ENCODE measurements around the gene PREX1. TPM values are rescaled to one million over a fixed set of nuclear protein-coding genes. Genes with fewer than 3 reads are reported as not detected.

PREX1 gene
- total and polyA plus RNA-seq, 2 donors from 2014 or later: 8.5 to 38.2 TPM

DNA sequence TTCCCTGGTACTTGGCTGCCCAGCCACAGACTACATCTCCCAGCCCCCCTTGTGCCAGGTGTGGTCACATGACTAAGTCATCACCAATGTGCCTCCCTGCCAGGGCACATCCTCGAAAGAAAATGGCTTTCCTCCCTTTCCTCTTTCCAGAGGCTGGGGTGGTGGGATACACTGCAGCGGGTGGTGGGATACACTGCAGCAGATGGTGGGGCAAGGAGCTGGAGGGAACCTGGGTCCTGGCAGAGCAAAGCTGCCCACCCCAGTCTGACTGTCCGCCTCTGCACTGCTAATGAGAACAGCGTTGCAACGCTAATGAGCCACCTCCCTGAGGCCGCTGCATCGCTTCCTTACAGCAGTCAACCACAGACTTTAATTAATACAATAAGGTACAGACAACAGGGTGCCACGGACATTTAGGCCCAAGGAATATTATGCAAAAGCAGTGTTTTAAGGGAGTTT, 125.3 kb downstream of the PREX1 start:
- Histone ChIP-seq H3K36me3 (ENCODE audit: control insufficient read depth in 2 of 3, insufficient read depth in 3 of 3, low read length in 3 of 3) (peaks cover 0 to 2% (median 0%) of the 10 kb centered on the region in 3 donors), H3K27me3 (ENCODE audit: control insufficient read depth, insufficient read depth, low read length) (no peaks in the 10 kb centered on the region), H3K27ac (ENCODE audit: low read depth in 2 of 2, low read length in 2 of 2) (no peak overlapping the region), H3K4me1 (ENCODE audit: control insufficient read depth in 2 of 3, insufficient read depth in 2 of 3, low read depth in 1 of 3, low read length in 3 of 3) (peaks cover 0 to 12% (median 10%) of the 10 kb centered on the region in 3 donors), H3K9me3 (ENCODE audit: control insufficient read depth in 2 of 3, insufficient read depth in 1 of 3, low read length in 3 of 3) (no peaks in the 10 kb centered on the region), H3K9ac (ENCODE audit: low read length in 3 of 3) (no peak overlapping the region), H3K4me3 (ENCODE audit: low read length in 3 of 3) (no peak overlapping the region)
- intact Hi-C loops (cut with DNase I): no loop called here
- DNase-seq (no peak), FAIRE-seq (no peak)
- TF ChIP-seq, protein P1, sequence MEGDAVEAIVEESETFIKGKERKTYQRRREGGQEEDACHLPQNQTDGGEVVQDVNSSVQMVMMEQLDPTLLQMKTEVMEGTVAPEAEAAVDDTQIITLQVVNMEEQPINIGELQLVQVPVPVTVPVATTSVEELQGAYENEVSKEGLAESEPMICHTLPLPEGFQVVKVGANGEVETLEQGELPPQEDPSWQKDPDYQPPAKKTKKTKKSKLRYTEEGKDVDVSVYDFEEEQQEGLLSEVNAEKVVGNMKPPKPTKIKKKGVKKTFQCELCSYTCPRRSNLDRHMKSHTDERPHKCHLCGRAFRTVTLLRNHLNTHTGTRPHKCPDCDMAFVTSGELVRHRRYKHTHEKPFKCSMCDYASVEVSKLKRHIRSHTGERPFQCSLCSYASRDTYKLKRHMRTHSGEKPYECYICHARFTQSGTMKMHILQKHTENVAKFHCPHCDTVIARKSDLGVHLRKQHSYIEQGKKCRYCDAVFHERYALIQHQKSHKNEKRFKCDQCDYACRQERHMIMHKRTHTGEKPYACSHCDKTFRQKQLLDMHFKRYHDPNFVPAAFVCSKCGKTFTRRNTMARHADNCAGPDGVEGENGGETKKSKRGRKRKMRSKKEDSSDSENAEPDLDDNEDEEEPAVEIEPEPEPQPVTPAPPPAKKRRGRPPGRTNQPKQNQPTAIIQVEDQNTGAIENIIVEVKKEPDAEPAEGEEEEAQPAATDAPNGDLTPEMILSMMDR (IDR thresholded peaks at IDR 0.05; ENCODE audit: borderline replicate concordance, extremely low read depth, insufficient read depth): no peak

DNA sequence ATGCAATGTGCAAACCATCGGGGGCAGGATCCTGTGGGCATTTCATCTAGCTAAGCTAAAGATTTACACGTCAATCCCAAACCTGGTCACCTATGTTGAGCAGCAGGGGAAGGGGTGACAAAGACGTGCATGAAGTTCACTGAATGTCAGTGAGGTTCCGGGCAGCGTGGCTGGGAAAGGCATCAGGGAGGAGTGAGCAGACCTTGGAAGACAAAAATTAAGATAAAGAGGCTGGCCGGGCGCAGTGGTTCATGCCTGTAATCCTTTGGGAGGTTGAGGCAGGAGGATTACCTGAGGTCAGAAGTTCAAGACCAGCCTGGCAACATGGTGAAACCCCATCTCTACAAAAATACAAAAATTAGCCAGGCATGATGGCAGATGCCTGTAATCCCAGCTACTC, 126.1 kb downstream of the PREX1 start:
- no peaks in the 10 kb centered on the region for H3K9me3 ChIP-seq (ENCODE audit: control insufficient read depth in 2 of 3, insufficient read depth in 1 of 3, low read length in 3 of 3)
- H3K27ac ChIP-seq (ENCODE audit: low read depth in 2 of 2, low read length in 2 of 2): no peak overlapping the region
- peaks cover 0 to 2% (median 0%) of the 10 kb centered on the region in 3 donors for H3K36me3 ChIP-seq (ENCODE audit: control insufficient read depth in 2 of 3, insufficient read depth in 3 of 3, low read length in 3 of 3)
- H3K27me3 ChIP-seq (ENCODE audit: control insufficient read depth, insufficient read depth, low read length): no peaks in the 10 kb centered on the region
- no peak for DNase-seq
- H3K4me3 ChIP-seq (ENCODE audit: low read length in 3 of 3): no peak overlapping the region
- H3K4me1 ChIP-seq (ENCODE audit: control insufficient read depth in 2 of 3, insufficient read depth in 2 of 3, low read depth in 1 of 3, low read length in 3 of 3): peaks cover 0 to 12% (median 10%) of the 10 kb centered on the region in 3 donors
- TF ChIP-seq, protein P1 (IDR thresholded peaks at IDR 0.05; ENCODE audit: borderline replicate concordance, extremely low read depth, insufficient read depth): no peak
- no peak for FAIRE-seq
- no peak overlapping the region for H3K9ac ChIP-seq (ENCODE audit: low read length in 3 of 3)
- intact Hi-C loops (cut with DNase I): no loop called here

DNA sequence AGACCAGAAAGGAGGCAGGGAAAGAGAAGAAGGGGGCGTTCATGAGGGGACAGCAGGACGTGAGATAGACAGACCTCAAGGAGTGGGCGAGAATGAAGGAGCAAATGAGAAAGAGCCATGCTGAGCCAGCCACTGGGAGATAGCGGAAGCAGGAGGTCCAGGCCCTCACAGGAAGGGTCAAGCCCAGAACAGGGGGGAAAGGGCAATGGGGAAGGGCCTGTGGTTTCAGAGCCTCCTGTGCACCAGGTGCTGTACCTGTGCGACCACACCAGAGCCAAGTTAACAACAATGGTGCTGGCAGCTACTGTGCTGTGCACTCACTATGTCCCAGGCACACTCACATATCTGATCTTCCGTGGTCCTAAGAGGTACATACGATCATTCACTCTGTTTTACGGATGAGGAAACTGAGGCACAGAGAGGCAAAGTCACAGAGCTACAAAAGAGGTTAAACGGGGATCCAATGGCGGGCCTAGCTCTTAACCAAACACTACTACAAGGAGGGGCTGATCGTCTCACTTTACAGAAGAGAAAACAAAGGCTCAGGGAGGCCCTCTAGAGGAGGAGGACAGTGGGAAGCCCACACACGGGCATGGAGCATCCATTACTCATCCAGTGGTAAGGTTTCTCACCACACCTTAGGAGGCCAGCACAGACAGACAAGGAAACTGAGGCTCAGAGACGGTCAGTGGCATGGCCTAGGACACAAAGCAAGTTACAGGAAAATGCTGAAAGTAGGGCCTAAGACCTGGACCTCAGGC, 129.1 kb downstream of the PREX1 start:
- no peaks in the 10 kb centered on the region for H3K27me3 ChIP-seq (ENCODE audit: control insufficient read depth, insufficient read depth, low read length)
- H3K36me3 ChIP-seq (ENCODE audit: control insufficient read depth in 2 of 3, insufficient read depth in 3 of 3, low read length in 3 of 3): peaks cover 0 to 2% (median 0%) of the 10 kb centered on the region in 3 donors
- H3K4me3 ChIP-seq (ENCODE audit: low read length in 3 of 3): no peak overlapping the region
- no peak overlapping the region for H3K9ac ChIP-seq (ENCODE audit: low read length in 3 of 3)
- intact Hi-C loops (cut with DNase I): no loop called here
- H3K9me3 ChIP-seq (ENCODE audit: control insufficient read depth in 2 of 3, insufficient read depth in 1 of 3, low read length in 3 of 3): no peaks in the 10 kb centered on the region
- TF ChIP-seq, protein P1 (IDR thresholded peaks at IDR 0.05; ENCODE audit: borderline replicate concordance, extremely low read depth, insufficient read depth): no peak
- H3K27ac ChIP-seq (ENCODE audit: low read depth in 2 of 2, low read length in 2 of 2): peak overlapping the region in 1 of 2 donors; percentile 34
- DNase-seq (no peak), FAIRE-seq (no peak)
- H3K4me1 ChIP-seq (ENCODE audit: control insufficient read depth in 2 of 3, insufficient read depth in 2 of 3, low read depth in 1 of 3, low read length in 3 of 3): peaks cover 0 to 12% (median 10%) of the 10 kb centered on the region in 3 donors

All from kidney (tissue), 14 donors.